ENCODE results near the gene ASAH2. TPM values are rescaled to one million over a fixed set of nuclear protein-coding genes. Genes with fewer than 3 reads are reported as not detected.

Gene ASAH2
- total RNA-seq, 1 experiment from 2014 or later: 14.0 TPM

DNA sequence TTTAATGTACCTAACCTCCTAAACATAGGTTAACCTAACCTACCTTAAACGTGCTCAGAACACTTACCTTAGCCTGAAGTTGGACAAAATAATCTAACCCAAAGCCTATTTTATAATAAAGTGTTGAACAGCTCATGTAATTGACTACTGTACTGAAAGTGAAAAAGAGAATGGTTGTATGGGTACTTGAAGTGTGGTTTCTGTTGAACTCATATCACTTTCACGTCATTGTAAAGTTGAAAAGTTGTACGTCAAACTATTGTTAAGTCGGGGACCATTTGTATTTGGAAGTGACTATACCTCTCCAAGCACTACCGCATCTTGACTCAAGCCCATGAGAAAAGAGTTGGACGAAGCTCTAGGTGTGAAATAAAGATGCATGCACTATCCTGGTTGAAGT lies 37.9 kb upstream of the ASAH2 start:
- no TSS peak for BruUV-seq (replicated peaks)

GRCh38 chr10:50286996-50287803 lies 35.9 kb upstream of the ASAH2 start:
- Histone ChIP-seq H3F3A (ENCODE audit: low read length, unreplicated experiment) (no peaks in the 10 kb centered on the region), H3K79me2 (ENCODE audit: low read length) (no peaks in the 10 kb centered on the region), H3K4me3 (ENCODE audit: low read length) (no peak overlapping the region), H3K27ac (ENCODE audit: low read length) (no peak overlapping the region), H3K9me2 (replicated peaks; ENCODE audit: low read length) (no peaks in the 10 kb centered on the region), H3K9me3 (ENCODE audit: low read length) (no peaks in the 10 kb centered on the region), H3K27me3 (ENCODE audit: low read length) (no peaks in the 10 kb centered on the region), H4K20me1 (ENCODE audit: low read length) (no peaks in the 10 kb centered on the region), H3K4me1 (ENCODE audit: insufficient read depth, low read length) (no peaks in the 10 kb centered on the region), H3K9ac (ENCODE audit: low read length) (no peak overlapping the region), H3K36me3 (ENCODE audit: low read depth, low read length) (no peaks in the 10 kb centered on the region), H3K4me2 (ENCODE audit: low read length) (no peak overlapping the region), H2AFZ (ENCODE audit: low read length) (no peak overlapping the region)
- intact Hi-C loops (cut with micrococcal nuclease): no loop called here
- CTCF ChIA-PET: no interaction called here
- DNase-seq (no peak), ATAC-seq (no peak)
- POLR2A ChIA-PET (ENCODE audit: unreplicated experiment): no interaction called here
- BruUV-seq (replicated peaks): no TSS peak
- no peak for TF ChIP-seq EZH2 (IDR thresholded peaks at IDR 0.05; ENCODE audit: low read length, unreplicated experiment)
- TF ChIP-seq EZH2phosphoT487 (IDR thresholded peaks at IDR 0.05; ENCODE audit: borderline replicate concordance, low read length): no peak
- TF ChIP-seq CTCF (conservative IDR thresholded peaks at IDR 0.05; ENCODE audit: low read depth, low read length): no peak

More for the DNA sequence above, 37.9 kb upstream of the ASAH2 start:
- no peak overlapping the region for H2AFZ ChIP-seq (ENCODE audit: low read length)
- intact Hi-C loops (cut with micrococcal nuclease): no loop called here
- ChIA-PET POLR2A (ENCODE audit: unreplicated experiment) (no interaction called here), CTCF (no interaction called here)
- no peaks in the 10 kb centered on the region for H3K27me3 ChIP-seq (ENCODE audit: low read length)
- no peak overlapping the region for H3K4me3 ChIP-seq (ENCODE audit: low read length)
- DNase-seq (no peak), ATAC-seq (no peak)
- H3K79me2 ChIP-seq (ENCODE audit: low read length): no peaks in the 10 kb centered on the region
- TF ChIP-seq EZH2 (IDR thresholded peaks at IDR 0.05; ENCODE audit: low read length, unreplicated experiment): no peak
- TF ChIP-seq CTCF (conservative IDR thresholded peaks at IDR 0.05; ENCODE audit: low read depth, low read length): no peak
- TF ChIP-seq EZH2phosphoT487 (IDR thresholded peaks at IDR 0.05; ENCODE audit: borderline replicate concordance, low read length): no peak
- no peak overlapping the region for H3K4me2 ChIP-seq (ENCODE audit: low read length)
- H3K9me3 ChIP-seq (ENCODE audit: low read length): no peaks in the 10 kb centered on the region
- H3K4me1 ChIP-seq (ENCODE audit: insufficient read depth, low read length): no peaks in the 10 kb centered on the region
- no peaks in the 10 kb centered on the region for H3K36me3 ChIP-seq (ENCODE audit: low read depth, low read length)
- no peaks in the 10 kb centered on the region for H3F3A ChIP-seq (ENCODE audit: low read length, unreplicated experiment)
- H3K27ac ChIP-seq (ENCODE audit: low read length): no peak overlapping the region
- no peak overlapping the region for H3K9ac ChIP-seq (ENCODE audit: low read length)
- H3K9me2 ChIP-seq (replicated peaks; ENCODE audit: low read length): no peaks in the 10 kb centered on the region
- H4K20me1 ChIP-seq (ENCODE audit: low read length): no peaks in the 10 kb centered on the region

- H3K4me1 ChIP-seq (ENCODE audit: insufficient read depth, low read length): no peaks in the 10 kb centered on the region
- no peak overlapping the region for H3K9ac ChIP-seq (ENCODE audit: low read length)
- CTCF ChIA-PET: no interaction called here
- no peaks in the 10 kb centered on the region for H3K9me3 ChIP-seq (ENCODE audit: low read length)
- intact Hi-C loops (cut with micrococcal nuclease): no loop called here
- no peaks in the 10 kb centered on the region for H3F3A ChIP-seq (ENCODE audit: low read length, unreplicated experiment)
- H3K27ac ChIP-seq (ENCODE audit: low read length): no peak overlapping the region
- ATAC-seq: no peak
- H3K79me2 ChIP-seq (ENCODE audit: low read length): no peaks in the 10 kb centered on the region
- H3K4me2 ChIP-seq (ENCODE audit: low read length): no peak overlapping the region
- POLR2A ChIA-PET (ENCODE audit: unreplicated experiment): no interaction called here
- H3K36me3 ChIP-seq (ENCODE audit: low read depth, low read length): no peaks in the 10 kb centered on the region
- TF ChIP-seq EZH2 (IDR thresholded peaks at IDR 0.05; ENCODE audit: low read length, unreplicated experiment): no peak
- no peak for TF ChIP-seq EZH2phosphoT487 (IDR thresholded peaks at IDR 0.05; ENCODE audit: borderline replicate concordance, low read length)
- no peak for TF ChIP-seq CTCF (conservative IDR thresholded peaks at IDR 0.05; ENCODE audit: low read depth, low read length)
- BruUV-seq (replicated peaks): no TSS peak
- H4K20me1 ChIP-seq (ENCODE audit: low read length): no peaks in the 10 kb centered on the region
- H2AFZ ChIP-seq (ENCODE audit: low read length): no peak overlapping the region
- no peaks in the 10 kb centered on the region for H3K9me2 ChIP-seq (replicated peaks; ENCODE audit: low read length)
- no peak for DNase-seq
- H3K4me3 ChIP-seq (ENCODE audit: low read length): no peak overlapping the region
- H3K27me3 ChIP-seq (ENCODE audit: low read length): no peaks in the 10 kb centered on the region
Observed at GRCh38 chr10:50286517-50286916, 35.2 kb upstream of the ASAH2 start.

Data from PC-3 (cell line).